Skeletal muscle tissue (tissue), 4 donors: ENCODE results near the gene TMEM108. TPM values are rescaled to one million over a fixed set of nuclear protein-coding genes. Genes with fewer than 3 reads are reported as not detected.

ENCODE experiments used
- H3K27ac ChIP-seq: one replicate; pipeline ENCODE4 v1.7.0; 2013; ENCODE audit warnings: mild to moderate bottlenecking, low read depth, low read length, inconsistent platforms
- H3K27me3 ChIP-seq, 3 donors: one replicate each; pipeline ENCODE4 v1.7.0; 2013; ENCODE audit warnings: low read length in 3 of 3; ENCODE audit not compliant: control insufficient read depth in 3 of 3, insufficient read depth in 3 of 3
- H3K36me3 ChIP-seq, 3 donors: one replicate each; pipeline ENCODE4 v1.7.0; 2013; ENCODE audit warnings: low read length in 3 of 3; ENCODE audit not compliant: control insufficient read depth in 3 of 3, insufficient read depth in 3 of 3
- H3K4me1 ChIP-seq, 3 donors: one replicate each; pipeline ENCODE4 v1.7.0; 2013; ENCODE audit warnings: low read length in 3 of 3, mild to moderate bottlenecking in 3 of 3; ENCODE audit not compliant: control insufficient read depth in 3 of 3, insufficient read depth in 3 of 3
- H3K4me3 ChIP-seq, 3 donors: one replicate each; pipeline ENCODE4 v1.7.0; 2013; ENCODE audit warnings: low read length in 3 of 3
- H3K9ac ChIP-seq, 3 donors: one replicate each; pipeline ENCODE4 v1.7.0; 2013; ENCODE audit warnings: low read length in 3 of 3, mild to moderate bottlenecking in 3 of 3, moderate library complexity in 2 of 3, low read depth in 1 of 3
- H3K9me3 ChIP-seq, 3 donors: one replicate each; pipeline ENCODE4 v1.7.0; 2013; ENCODE audit warnings: low read length in 3 of 3; ENCODE audit not compliant: control insufficient read depth in 3 of 3
- total RNA-seq: library from RNA; depleted of rRNA; stranded (reverse); fragments of >200 nt; gene quantifications from one replicate; pipeline ENCODE4 v1.2.3, GENCODE V29; 2014
- donor health status: Osteomylitis.

Gene TMEM108
- total RNA-seq, 1 donor from 2014 or later: 7.3 TPM

- H3K36me3 ChIP-seq: no peaks in the 10 kb centered on the region
- H3K9ac ChIP-seq: no peak overlapping the region
Observed at GRCh38 chr3:133443649-133444422, 405.6 kb downstream of the TMEM108 start.

GRCh38 chr3:133444423-133444774 is 406.2 kb downstream of the TMEM108 start:
- Histone ChIP-seq H3K27me3 (no peaks in the 10 kb centered on the region), H3K9ac (no peak overlapping the region), H3K4me3 (no peak overlapping the region), H3K36me3 (no peaks in the 10 kb centered on the region), H3K27ac (no peak overlapping the region), H3K4me1 (peaks cover 11 to 21% (median 18%) of the 10 kb centered on the region in 3 donors), H3K9me3 (no peaks in the 10 kb centered on the region)

More at GRCh38 chr3:133443649-133444422, 405.6 kb downstream of the TMEM108 start:
- Histone ChIP-seq H3K4me3 (no peak overlapping the region), H3K27ac (no peak overlapping the region), H3K4me1 (peaks cover 11 to 19% (median 18%) of the 10 kb centered on the region in 3 donors), H3K27me3 (no peaks in the 10 kb centered on the region), H3K9me3 (no peaks in the 10 kb centered on the region)

- H3K27me3 ChIP-seq: no peaks in the 10 kb centered on the region
- H3K4me1 ChIP-seq: peaks cover 11 to 20% (median 18%) of the 10 kb centered on the region in 3 donors
- no peaks in the 10 kb centered on the region for H3K9me3 ChIP-seq
- H3K36me3 ChIP-seq: no peaks in the 10 kb centered on the region
- H3K4me3 ChIP-seq: no peak overlapping the region
- no peak overlapping the region for H3K9ac ChIP-seq
- no peak overlapping the region for H3K27ac ChIP-seq
Observed at GRCh38 chr3:133445108-133445507, 406.9 kb downstream of the TMEM108 start.
